Measurements from ENCODE around the gene RMDN2. TPM values are rescaled to one million over a fixed set of nuclear protein-coding genes. Genes with fewer than 3 reads are reported as not detected.
A peak's percentile ranks its signal among the peaks of the same experiment; 100 is the strongest.

Gene RMDN2
- total RNA-seq, 1 experiment from 2014 or later, result 4.4 TPM

DNA sequence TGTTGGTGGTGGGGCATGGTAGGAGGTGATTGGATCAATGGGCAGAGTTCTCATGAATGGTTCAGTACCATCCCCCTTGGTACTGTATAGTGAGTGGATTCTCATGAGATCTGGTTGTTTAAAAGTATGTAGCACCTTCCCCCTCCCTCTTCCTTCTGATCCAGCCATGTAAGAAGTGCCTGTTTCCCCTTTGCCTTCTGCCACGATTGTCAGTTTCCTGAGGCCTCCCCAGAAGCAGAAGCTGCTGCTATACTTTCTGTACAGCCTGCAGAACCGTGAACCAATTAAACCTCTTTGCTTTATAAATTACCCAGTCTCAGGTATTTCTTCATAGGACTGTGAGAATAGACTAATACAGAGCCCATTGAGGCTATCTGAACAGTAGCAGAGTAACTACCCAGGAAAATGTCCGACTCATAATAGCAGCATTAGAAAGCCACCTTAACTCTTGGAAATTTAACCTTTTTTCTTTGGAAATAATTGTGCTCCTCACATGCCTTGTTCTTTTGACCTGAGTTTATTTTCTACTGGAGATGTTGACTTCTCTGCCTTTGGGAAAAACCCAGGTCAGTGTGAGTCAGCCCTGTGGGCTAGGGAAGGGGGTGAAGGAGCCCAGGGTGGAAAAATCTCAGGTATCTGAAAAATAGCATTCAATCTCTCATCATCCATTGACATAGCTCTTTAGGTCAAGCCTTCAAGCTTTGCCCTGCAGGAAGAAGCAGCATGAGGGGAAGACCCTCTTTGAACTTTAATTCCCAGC, 132.7 kb downstream of the RMDN2 start:
- CTCF ChIA-PET, result no interaction called here
- TF ChIP-seq REST (IDR thresholded peaks at IDR 0.05; ENCODE audit: insufficient read depth in 1 of 2, low read depth in 2 of 2, low read length in 1 of 2) (no peak), CTCF (IDR thresholded peaks at IDR 0.05) (no peak), POLR2AphosphoS5 (IDR thresholded peaks at IDR 0.05; ENCODE audit: low read depth, low read length) (no peak), TCF7L2 (IDR thresholded peaks at IDR 0.05; ENCODE audit: low read depth, low read length) (no peak), SIN3A (IDR thresholded peaks at IDR 0.05; ENCODE audit: borderline replicate concordance, insufficient read depth, low read depth, low read length) (no peak)
- BruUV-seq (replicated peaks), result no TSS peak
- POLR2A ChIA-PET, result no interaction called here
- DNase-seq (ENCODE audit: low read depth, low spot score) (no peak), ATAC-seq (peak; percentile 35; the same call in 1 of the 2 replicates)
- Histone ChIP-seq H3K27me3 (ENCODE audit: control insufficient read depth, insufficient read depth, low read length) (no peaks in the 10 kb centered on the region), H3K36me3 (ENCODE audit: control insufficient read depth, insufficient read depth, low read length) (no peaks in the 10 kb centered on the region), H3K27ac (ENCODE audit: low read length) (no peak overlapping the region), H3K4me3 (ENCODE audit: low read depth in 2 of 2, low read length in 2 of 2) (no peak overlapping the region), H3K4me1 (ENCODE audit: control insufficient read depth, insufficient read depth, low read length) (no peaks in the 10 kb centered on the region), H3K9me3 (ENCODE audit: control insufficient read depth, insufficient read depth, low read depth, low read length) (no peaks in the 10 kb centered on the region)
- in situ Hi-C loops (cut with HindIII; ENCODE audit: low pct_unique_long_range_greater_than_20kb, low sequenced_read_pairs) (no loop called here), intact Hi-C loops (cut with micrococcal nuclease; ENCODE audit: unreplicated experiment) (loop anchor here (10.0 kb wide), 1 partner anchor 433 kb away; no protein-coding TSS in a partner anchor)

- ChIA-PET POLR2A (interaction anchor here (0.7 kb wide), 1 partner anchor 186 kb away, joined by 6 read pairs; no protein-coding TSS in a partner anchor), CTCF (no interaction called here)
- H3K9me3 ChIP-seq (ENCODE audit: control insufficient read depth, insufficient read depth, low read depth, low read length), result no peaks in the 10 kb centered on the region
- no peaks in the 10 kb centered on the region for H3K36me3 ChIP-seq (ENCODE audit: control insufficient read depth, insufficient read depth, low read length)
- intact Hi-C loops (cut with micrococcal nuclease; ENCODE audit: unreplicated experiment), result no loop called here
- no TSS peak for BruUV-seq (replicated peaks)
- H3K27ac ChIP-seq (ENCODE audit: low read length), result no peak overlapping the region
- no peak overlapping the region for H3K4me3 ChIP-seq (ENCODE audit: low read depth in 2 of 2, low read length in 2 of 2)
- ATAC-seq, result no peak
- in situ Hi-C loops (cut with HindIII; ENCODE audit: low pct_unique_long_range_greater_than_20kb, low sequenced_read_pairs), result no loop called here
- H3K27me3 ChIP-seq (ENCODE audit: control insufficient read depth, insufficient read depth, low read length), result no peaks in the 10 kb centered on the region
- no peak for DNase-seq (ENCODE audit: low read depth, low spot score)
- peaks cover 2% of the 10 kb centered on the region; the same call in 1 of the 2 replicates for H3K4me1 ChIP-seq (ENCODE audit: control insufficient read depth, insufficient read depth, low read length)
- TF ChIP-seq POLR2AphosphoS5 (IDR thresholded peaks at IDR 0.05; ENCODE audit: low read depth, low read length) (no peak), REST (IDR thresholded peaks at IDR 0.05; ENCODE audit: insufficient read depth in 1 of 2, low read depth in 2 of 2, low read length in 1 of 2) (no peak), TCF7L2 (IDR thresholded peaks at IDR 0.05; ENCODE audit: low read depth, low read length) (no peak), SIN3A (IDR thresholded peaks at IDR 0.05; ENCODE audit: borderline replicate concordance, insufficient read depth, low read depth, low read length) (no peak), CTCF (IDR thresholded peaks at IDR 0.05) (no peak)
These were observed 135.3 kb downstream of the RMDN2 start for GRCh38 chr2:38060236-38061018.
